ENCODE measurements around the gene RUNX3. TPM values are rescaled to one million over a fixed set of nuclear protein-coding genes. Genes with fewer than 3 reads are reported as not detected.

RUNX3 gene
- total and polyA plus RNA-seq, 4 donors, result 0.43 to 1.1 (median 0.88) TPM

- no peak for DNase-seq (ENCODE audit: low spot score)
- H3K4me1 ChIP-seq (ENCODE audit: control insufficient read depth in 4 of 4, insufficient read depth in 4 of 4, low read length in 3 of 4), result no peaks in the 10 kb centered on the region
- H3K9me3 ChIP-seq (ENCODE audit: control insufficient read depth in 4 of 4, low read length in 3 of 4), result no peaks in the 10 kb centered on the region
- H3K9ac ChIP-seq (ENCODE audit: low read depth in 1 of 2, low read length in 2 of 2), result no peak overlapping the region
- 86% methylated on average over 6 of the region's 6 CpGs for WGBS
- H3K36me3 ChIP-seq (ENCODE audit: control insufficient read depth in 4 of 4, insufficient read depth in 3 of 4, low read depth in 1 of 4, low read length in 3 of 4), result no peaks in the 10 kb centered on the region
- no peak overlapping the region for H3K4me3 ChIP-seq (ENCODE audit: low read depth in 1 of 3, low read length in 3 of 3)
- no peak for TF ChIP-seq SP1 (IDR thresholded peaks at IDR 0.05)
- TF ChIP-seq EGR1 (IDR thresholded peaks at IDR 0.05; ENCODE audit: low read depth in 2 of 2), result no peak
- no peak for TF ChIP-seq ATF3 (IDR thresholded peaks at IDR 0.05)
- TF ChIP-seq TAF1 (conservative IDR thresholded peaks at IDR 0.05), result no peak
- no peak for TF ChIP-seq RAD21 (IDR thresholded peaks at IDR 0.05)
- TF ChIP-seq FOXA2 (IDR thresholded peaks at IDR 0.05), result no peak
- no peak for TF ChIP-seq HNF4A (conservative IDR thresholded peaks at IDR 0.05)
- no peak for TF ChIP-seq NR2F2 (IDR thresholded peaks at IDR 0.05)
- TF ChIP-seq JUND (IDR thresholded peaks at IDR 0.05), result no peak
- no peak for TF ChIP-seq CTCF (IDR thresholded peaks at IDR 0.05; ENCODE audit: low read depth, low read length, missing input control)
- no peak for TF ChIP-seq YY1 (IDR thresholded peaks at IDR 0.05)
- TF ChIP-seq RXRA (IDR thresholded peaks at IDR 0.05), result no peak
- TF ChIP-seq FOXA1 (IDR thresholded peaks at IDR 0.05), result no peak
- TF ChIP-seq HNF4G (IDR thresholded peaks at IDR 0.05), result no peak
- TF ChIP-seq MAX (IDR thresholded peaks at IDR 0.05), result no peak
- TF ChIP-seq GABPA (IDR thresholded peaks at IDR 0.05 in 1 of 2, conservative IDR thresholded peaks at IDR 0.05 in 1 of 2), result no peak
- no peak for TF ChIP-seq ZBTB33 (IDR thresholded peaks at IDR 0.05)
- no peak for TF ChIP-seq REST (IDR thresholded peaks at IDR 0.05)
- no peak overlapping the region for H3K27ac ChIP-seq (ENCODE audit: low read depth in 1 of 2, low read length in 2 of 2)
- no peaks in the 10 kb centered on the region for H3K27me3 ChIP-seq (ENCODE audit: control insufficient read depth in 4 of 4, insufficient read depth in 4 of 4, low read length in 3 of 4)
Observed at GRCh38 chr1:24878045-24878444, 52.0 kb downstream of the RUNX3 start.
